Natural killer cell treated with Interleukin-12 subunit alpha and Interleukin-12 subunit beta and Interleukin-15 and Interleukin-18, amount 100 ng/mL, for 72 hours (primary cell): ENCODE data around the gene GNB5. TPM values are rescaled to one million over a fixed set of nuclear protein-coding genes. Genes with fewer than 3 reads are reported as not detected.
A peak's percentile ranks its signal among the peaks of the same experiment; 100 is the strongest.

Source experiments
- ATAC-seq, 2 donors: fragments of 150-1000 bp; cut with Tn5 transposase in 1 of 2; sonication (Bioruptor Pico), chemical (Tn5 transposase) in 1 of 2; 2 replicates each; pipeline ENCODE4 v1.10.0; 2021
- DNase-seq: peaks from one replicate; pipeline ENCODE4 v3.0.0; 2022; ENCODE audit warnings: low spot score
- H3K27ac Mint-ChIP-seq, 2 donors: 1 replicate in 1 of 2; 2 replicates in 1 of 2; pipeline ENCODE4 v1.8.0; 2022; ENCODE audit warnings: mixed read lengths in 2 of 2, mild to moderate bottlenecking in 1 of 2, moderate library complexity in 1 of 2
- H3K27me3 Mint-ChIP-seq, 2 donors: 1 replicate in 1 of 2; 2 replicates in 1 of 2; pipeline ENCODE4 v1.8.0; 2022; ENCODE audit warnings: mixed read lengths in 2 of 2
- H3K36me3 Mint-ChIP-seq: one replicate; pipeline ENCODE4 v1.8.0; 2022; ENCODE audit warnings: mixed read lengths
- H3K4me1 Mint-ChIP-seq, 2 donors: 1 replicate in 1 of 2; 2 replicates in 1 of 2; pipeline ENCODE4 v1.8.0; 2022; ENCODE audit warnings: low read depth in 2 of 2, mixed read lengths in 2 of 2, mild to moderate bottlenecking in 1 of 2
- H3K4me3 Mint-ChIP-seq: one replicate; pipeline ENCODE4 v1.8.0; 2022; ENCODE audit warnings: mixed read lengths
- H3K9me3 Mint-ChIP-seq: 2 replicates; pipeline ENCODE4 v1.8.0; 2022; ENCODE audit warnings: mixed read lengths
- total RNA-seq, 2 donors: library from RNA; stranded (reverse); gene quantifications; one replicate each; pipeline ENCODE4 v1.2.3, GENCODE V29; 2022

The GNB5 gene
- total RNA-seq, 2 donors from 2014 or later: 7.1 to 11.2 TPM

GRCh38 chr15:52137432-52138357 lies 53.5 kb downstream of the GNB5 start:
- Mint-ChIP-seq H3K27me3 (no peaks in the 10 kb centered on the region), H3K27ac (no peak overlapping the region), H3K36me3 (no peaks in the 10 kb centered on the region), H3K9me3 (no peaks in the 10 kb centered on the region), H3K4me3 (no peak overlapping the region), H3K4me1 (peaks cover 12 to 15% of the 10 kb centered on the region in 2 donors)
- no peak for DNase-seq
- ATAC-seq: peak in 1 of 2 donors; percentile 45

- no peak overlapping the region for H3K27ac Mint-ChIP-seq
- H3K9me3 Mint-ChIP-seq: no peaks in the 10 kb centered on the region
- no peak overlapping the region for H3K4me3 Mint-ChIP-seq
- H3K4me1 Mint-ChIP-seq: peaks cover 12 to 15% of the 10 kb centered on the region in 2 donors
- H3K27me3 Mint-ChIP-seq: no peaks in the 10 kb centered on the region
- DNase-seq (no peak), ATAC-seq (no peak)
- H3K36me3 Mint-ChIP-seq: no peaks in the 10 kb centered on the region
Observed at GRCh38 chr15:52136442-52136980, 54.7 kb downstream of the GNB5 start.

GRCh38 chr15:52134502-52135144 lies 56.6 kb downstream of the GNB5 start:
- no peak for DNase-seq
- Mint-ChIP-seq H3K4me3 (no peak overlapping the region), H3K4me1 (peaks cover 9 to 11% of the 10 kb centered on the region in 2 donors), H3K9me3 (no peaks in the 10 kb centered on the region), H3K27me3 (no peaks in the 10 kb centered on the region), H3K27ac (no peak overlapping the region), H3K36me3 (no peaks in the 10 kb centered on the region)
- ATAC-seq: no peak

GRCh38 chr15:52133510-52134220 lies 57.5 kb downstream of the GNB5 start:
- Mint-ChIP-seq H3K4me3 (no peak overlapping the region), H3K27ac (no peak overlapping the region), H3K27me3 (no peaks in the 10 kb centered on the region)

GRCh38 chr15:52132066-52132465 lies 59.1 kb downstream of the GNB5 start:
- H3K36me3 Mint-ChIP-seq: no peaks in the 10 kb centered on the region
- H3K4me1 Mint-ChIP-seq: peaks cover 8 to 9% of the 10 kb centered on the region in 2 donors
- no peak overlapping the region for H3K27ac Mint-ChIP-seq
- no peak for DNase-seq
- no peaks in the 10 kb centered on the region for H3K27me3 Mint-ChIP-seq
- H3K4me3 Mint-ChIP-seq: no peak overlapping the region
- no peaks in the 10 kb centered on the region for H3K9me3 Mint-ChIP-seq
- ATAC-seq: no peak

More at GRCh38 chr15:52133510-52134220, 57.5 kb downstream of the GNB5 start:
- Mint-ChIP-seq H3K4me1 (peaks cover 8 to 11% of the 10 kb centered on the region in 2 donors), H3K36me3 (no peaks in the 10 kb centered on the region), H3K9me3 (no peaks in the 10 kb centered on the region)
- DNase-seq (no peak), ATAC-seq (no peak)

- DNase-seq (no peak), ATAC-seq (no peak)
- Mint-ChIP-seq H3K36me3 (no peaks in the 10 kb centered on the region), H3K27me3 (no peaks in the 10 kb centered on the region), H3K27ac (no peak overlapping the region), H3K4me1 (peaks cover 0 to 7% of the 10 kb centered on the region in 2 donors), H3K9me3 (no peaks in the 10 kb centered on the region), H3K4me3 (no peak overlapping the region)
Observed at GRCh38 chr15:52128568-52128967, 62.6 kb downstream of the GNB5 start.

- Mint-ChIP-seq H3K36me3 (no peaks in the 10 kb centered on the region), H3K27me3 (no peaks in the 10 kb centered on the region), H3K27ac (no peak overlapping the region), H3K4me1 (peaks cover 0 to 7% of the 10 kb centered on the region in 2 donors), H3K4me3 (no peak overlapping the region), H3K9me3 (no peaks in the 10 kb centered on the region)
- no peak for DNase-seq
- peak in 1 of 2 donors; percentile 78 for ATAC-seq
Observed at GRCh38 chr15:52124270-52124880, 66.8 kb downstream of the GNB5 start.

GRCh38 chr15:52121896-52122295 lies 69.3 kb downstream of the GNB5 start:
- no peak overlapping the region for H3K4me3 Mint-ChIP-seq
- no peaks in the 10 kb centered on the region for H3K36me3 Mint-ChIP-seq
- ATAC-seq: no peak
- no peaks in the 10 kb centered on the region for H3K27me3 Mint-ChIP-seq
- no peaks in the 10 kb centered on the region for H3K9me3 Mint-ChIP-seq
- peaks cover 0 to 7% of the 10 kb centered on the region in 2 donors for H3K4me1 Mint-ChIP-seq
- no peak for DNase-seq
- no peak overlapping the region for H3K27ac Mint-ChIP-seq

GRCh38 chr15:52121006-52121405 lies 70.2 kb downstream of the GNB5 start:
- Mint-ChIP-seq H3K4me3 (no peak overlapping the region), H3K36me3 (no peaks in the 10 kb centered on the region), H3K4me1 (peaks cover 0 to 8% of the 10 kb centered on the region in 2 donors), H3K27ac (no peak overlapping the region), H3K9me3 (no peaks in the 10 kb centered on the region), H3K27me3 (no peaks in the 10 kb centered on the region)
- ATAC-seq: peak in 1 of 2 donors; percentile 15
- DNase-seq: no peak

GRCh38 chr15:52120488-52120887 lies 70.7 kb downstream of the GNB5 start:
- no peaks in the 10 kb centered on the region for H3K9me3 Mint-ChIP-seq
- no peak for ATAC-seq
- no peak overlapping the region for H3K4me3 Mint-ChIP-seq
- peaks cover 4 to 12% of the 10 kb centered on the region in 2 donors for H3K4me1 Mint-ChIP-seq
- H3K27me3 Mint-ChIP-seq: peaks cover 0 to 3% of the 10 kb centered on the region in 2 donors
- no peaks in the 10 kb centered on the region for H3K36me3 Mint-ChIP-seq
- H3K27ac Mint-ChIP-seq: no peak overlapping the region
- DNase-seq: no peak

- DNase-seq (no peak), ATAC-seq (no peak)
- Mint-ChIP-seq H3K9me3 (no peaks in the 10 kb centered on the region), H3K27me3 (peaks cover 0 to 3% of the 10 kb centered on the region in 2 donors), H3K27ac (no peak overlapping the region), H3K4me3 (no peak overlapping the region), H3K4me1 (peaks cover 4 to 6% of the 10 kb centered on the region in 2 donors), H3K36me3 (no peaks in the 10 kb centered on the region)
Observed at GRCh38 chr15:52118969-52119749, 72.0 kb downstream of the GNB5 start.

GRCh38 chr15:52117549-52117948 lies 73.6 kb downstream of the GNB5 start:
- no peak overlapping the region for H3K4me3 Mint-ChIP-seq
- no peak overlapping the region for H3K27ac Mint-ChIP-seq
- no peak for DNase-seq
- no peaks in the 10 kb centered on the region for H3K9me3 Mint-ChIP-seq
- H3K4me1 Mint-ChIP-seq: peaks cover 4 to 5% of the 10 kb centered on the region in 2 donors
- no peaks in the 10 kb centered on the region for H3K36me3 Mint-ChIP-seq
- ATAC-seq: peak in 1 of 2 donors; percentile 36
- H3K27me3 Mint-ChIP-seq: peaks cover 3 to 9% of the 10 kb centered on the region in 2 donors
